ENCODE results near the gene ANKRD10.
"Not testable (repeated sequence)": the region's sequence is repeated elsewhere in the genome, so short reads cannot be mapped to it uniquely, and the experiment has no call there.

Gene ANKRD10

DNA sequence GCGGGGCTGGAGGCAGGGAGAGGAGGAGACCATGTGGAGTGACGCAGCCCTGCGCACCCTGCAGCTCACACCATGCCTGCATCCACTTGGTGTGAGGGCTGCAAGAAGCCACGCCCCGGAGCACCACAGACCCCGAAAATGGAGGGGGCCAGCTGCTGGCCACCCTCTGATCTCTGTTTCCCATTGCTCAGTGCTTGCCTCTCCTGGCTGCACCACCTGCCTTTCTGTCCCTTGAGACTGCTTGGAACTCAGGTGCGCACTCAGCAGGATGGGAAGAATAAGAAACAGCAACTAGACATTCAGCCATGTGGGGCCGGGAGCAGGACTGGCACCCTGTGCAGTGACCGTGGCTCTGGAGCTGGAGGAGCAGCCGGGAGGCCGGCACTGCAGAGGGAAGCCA lies 64.0 kb downstream of the ANKRD10 start:
- TF ChIP-seq, protein P1, sequence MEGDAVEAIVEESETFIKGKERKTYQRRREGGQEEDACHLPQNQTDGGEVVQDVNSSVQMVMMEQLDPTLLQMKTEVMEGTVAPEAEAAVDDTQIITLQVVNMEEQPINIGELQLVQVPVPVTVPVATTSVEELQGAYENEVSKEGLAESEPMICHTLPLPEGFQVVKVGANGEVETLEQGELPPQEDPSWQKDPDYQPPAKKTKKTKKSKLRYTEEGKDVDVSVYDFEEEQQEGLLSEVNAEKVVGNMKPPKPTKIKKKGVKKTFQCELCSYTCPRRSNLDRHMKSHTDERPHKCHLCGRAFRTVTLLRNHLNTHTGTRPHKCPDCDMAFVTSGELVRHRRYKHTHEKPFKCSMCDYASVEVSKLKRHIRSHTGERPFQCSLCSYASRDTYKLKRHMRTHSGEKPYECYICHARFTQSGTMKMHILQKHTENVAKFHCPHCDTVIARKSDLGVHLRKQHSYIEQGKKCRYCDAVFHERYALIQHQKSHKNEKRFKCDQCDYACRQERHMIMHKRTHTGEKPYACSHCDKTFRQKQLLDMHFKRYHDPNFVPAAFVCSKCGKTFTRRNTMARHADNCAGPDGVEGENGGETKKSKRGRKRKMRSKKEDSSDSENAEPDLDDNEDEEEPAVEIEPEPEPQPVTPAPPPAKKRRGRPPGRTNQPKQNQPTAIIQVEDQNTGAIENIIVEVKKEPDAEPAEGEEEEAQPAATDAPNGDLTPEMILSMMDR (IDR thresholded peaks at IDR 0.05; ENCODE audit: insufficient read depth, low read depth, low read length, missing control alignments) = no peak
- no peak for DNase-seq (ENCODE audit: low read depth)
- H3K4me3 ChIP-seq (ENCODE audit: low read depth, low read length) = no peak overlapping the region

DNA sequence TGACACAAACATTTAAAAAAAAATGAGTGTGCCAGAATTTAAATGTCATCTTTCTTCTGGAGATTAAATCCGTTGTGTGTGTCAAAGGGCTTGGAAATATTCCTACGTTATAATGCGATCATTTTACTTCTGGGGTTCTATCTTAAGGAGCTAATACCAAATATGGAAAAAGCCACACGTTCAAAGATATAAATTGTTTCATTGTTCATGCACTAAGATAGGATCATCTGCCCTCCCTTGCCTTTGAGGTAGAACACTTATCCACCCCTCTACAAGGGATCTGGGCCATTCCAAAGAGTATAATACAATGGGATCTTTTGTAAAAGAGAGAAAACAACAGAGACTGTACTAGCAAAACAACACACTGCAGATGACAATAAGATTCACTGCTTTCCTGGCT lies 64.9 kb downstream of the ANKRD10 start:
- no peak overlapping the region for H3K4me3 ChIP-seq (ENCODE audit: low read depth, low read length)
- TF ChIP-seq, protein P1 (IDR thresholded peaks at IDR 0.05; ENCODE audit: insufficient read depth, low read depth, low read length, missing control alignments) = no peak
- DNase-seq (ENCODE audit: low read depth) = no peak

DNA sequence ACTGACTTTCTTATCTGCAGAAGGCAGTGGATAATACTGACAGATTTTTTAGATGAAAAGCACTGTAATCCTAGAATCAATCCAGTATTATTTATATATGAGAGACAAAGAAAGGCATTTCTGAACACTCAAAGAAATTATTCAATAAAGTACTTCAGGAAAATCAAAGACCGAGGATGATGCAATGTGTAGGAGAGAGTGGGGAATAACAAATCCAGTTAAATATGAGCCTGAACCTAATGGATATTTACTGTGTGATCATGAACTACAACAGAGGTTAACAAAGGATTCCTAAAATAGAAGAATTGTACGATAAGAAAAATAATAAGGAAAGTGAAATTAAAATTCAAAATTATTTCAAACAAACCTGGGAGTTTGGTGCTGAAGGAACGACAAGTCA lies 69.3 kb downstream of the ANKRD10 start:
- TF ChIP-seq, protein P1 (IDR thresholded peaks at IDR 0.05; ENCODE audit: insufficient read depth, low read depth, low read length, missing control alignments) = no peak
- DNase-seq (ENCODE audit: low read depth) = no peak

DNA sequence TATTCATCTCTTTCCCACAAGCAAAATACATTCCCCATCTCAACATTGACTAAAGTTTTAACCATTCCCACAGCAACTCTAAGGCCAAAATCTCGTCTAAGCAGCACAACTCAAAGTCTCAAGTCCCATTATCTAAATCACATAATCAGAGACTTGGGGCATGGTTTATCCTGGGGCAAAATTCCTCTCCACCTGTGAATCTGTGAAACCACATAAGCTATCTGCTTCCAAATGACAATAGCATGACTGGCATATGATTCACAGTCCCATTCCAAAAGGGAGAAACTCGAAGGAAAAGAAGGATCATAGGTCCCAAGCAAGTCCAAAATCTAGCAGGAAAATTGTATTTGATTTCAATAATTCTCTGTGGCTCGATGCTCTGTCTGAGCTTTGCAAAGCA lies 73.0 kb downstream of the ANKRD10 start:
- DNase-seq (ENCODE audit: low read depth) = no peak
- no peak overlapping the region for H3K4me3 ChIP-seq (ENCODE audit: low read depth, low read length)
- TF ChIP-seq, protein P1 (IDR thresholded peaks at IDR 0.05; ENCODE audit: insufficient read depth, low read depth, low read length, missing control alignments) = no peak

More for the DNA sequence above, 69.3 kb downstream of the ANKRD10 start:
- no peak overlapping the region for H3K4me3 ChIP-seq (ENCODE audit: low read depth, low read length)

DNA sequence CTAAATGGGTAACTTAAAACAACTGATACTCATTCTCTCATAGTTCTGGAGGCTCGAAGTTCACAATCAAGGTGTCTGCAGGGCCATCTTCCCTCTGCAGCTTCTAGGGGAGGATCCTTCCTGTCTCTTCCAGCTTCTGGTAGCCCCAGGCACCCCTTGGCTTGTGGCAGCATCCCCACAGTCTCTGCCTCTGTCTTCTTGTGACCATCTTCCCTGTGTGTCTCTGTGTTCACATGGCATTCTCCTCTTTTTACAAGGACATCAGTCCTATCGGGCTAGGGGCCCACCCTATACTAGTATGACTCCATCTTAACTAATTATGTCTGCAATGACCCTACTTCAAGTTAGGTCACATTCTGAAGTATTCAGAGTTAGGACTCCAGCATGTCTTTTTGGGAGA lies 73.5 kb downstream of the ANKRD10 start:
- H3K4me3 ChIP-seq (ENCODE audit: low read depth, low read length) = no peak overlapping the region
- TF ChIP-seq, protein P1 (IDR thresholded peaks at IDR 0.05; ENCODE audit: insufficient read depth, low read depth, low read length, missing control alignments) = no peak
- DNase-seq (ENCODE audit: low read depth) = no peak

DNA sequence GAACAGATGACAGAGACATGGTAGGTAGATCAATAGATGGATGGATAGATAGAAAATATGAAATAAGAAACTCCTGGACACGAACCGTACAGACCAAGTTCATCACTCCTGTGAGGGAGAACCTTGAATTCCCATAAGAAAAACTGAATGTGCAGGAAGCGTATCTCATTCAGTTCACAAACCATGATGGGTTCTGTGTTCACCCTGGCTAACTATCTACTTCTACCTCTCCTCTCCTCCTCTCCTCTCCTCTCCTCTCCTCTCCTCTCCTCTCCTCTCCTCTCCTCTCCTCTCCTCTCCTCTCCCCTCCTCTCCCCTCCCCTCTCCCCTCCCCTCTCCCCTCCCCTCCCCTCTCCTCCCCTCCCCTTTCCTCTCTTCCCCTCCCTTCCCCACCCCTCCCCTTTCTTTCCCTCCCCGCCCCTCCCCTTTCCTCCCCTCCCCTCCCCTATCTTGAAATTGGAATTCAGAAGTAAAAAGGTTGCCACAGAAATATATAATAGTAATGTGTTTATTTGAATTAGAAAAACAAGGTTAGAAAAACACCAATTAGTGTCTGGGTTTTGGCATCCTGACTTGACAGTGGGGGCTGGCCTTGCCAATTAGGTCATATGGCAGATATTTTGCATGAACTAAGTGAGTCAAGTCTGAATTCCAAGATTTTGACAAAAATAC lies 75.9 kb downstream of the ANKRD10 start:
- TF ChIP-seq, protein P1 (IDR thresholded peaks at IDR 0.05; ENCODE audit: insufficient read depth, low read depth, low read length, missing control alignments) = no peak
- DNase-seq (ENCODE audit: low read depth) = no peak
- H3K4me3 ChIP-seq (ENCODE audit: low read depth, low read length) = no peak overlapping the region

DNA sequence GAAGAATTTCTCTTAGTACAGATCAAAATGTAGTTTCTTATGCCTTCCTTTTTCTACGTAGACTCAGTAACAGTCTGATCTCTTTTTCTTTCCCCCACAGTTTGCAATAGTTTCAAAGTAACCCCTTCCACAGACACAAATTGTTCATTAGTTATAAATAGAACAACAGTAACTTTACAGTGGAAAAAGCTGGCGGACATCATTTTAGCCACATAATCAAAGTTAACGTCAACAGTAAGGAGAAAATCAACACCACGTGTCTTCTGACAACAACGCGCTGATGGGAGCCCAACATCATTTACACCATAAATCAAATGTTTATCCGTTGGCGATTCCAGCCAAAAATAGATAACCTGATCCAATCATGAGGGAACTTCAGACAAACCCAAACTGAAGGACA lies 76.8 kb downstream of the ANKRD10 start:
- DNase-seq (ENCODE audit: low read depth) = no peak
- no peak overlapping the region for H3K4me3 ChIP-seq (ENCODE audit: low read depth, low read length)
- TF ChIP-seq, protein P1 (IDR thresholded peaks at IDR 0.05; ENCODE audit: insufficient read depth, low read depth, low read length, missing control alignments) = no peak

DNA sequence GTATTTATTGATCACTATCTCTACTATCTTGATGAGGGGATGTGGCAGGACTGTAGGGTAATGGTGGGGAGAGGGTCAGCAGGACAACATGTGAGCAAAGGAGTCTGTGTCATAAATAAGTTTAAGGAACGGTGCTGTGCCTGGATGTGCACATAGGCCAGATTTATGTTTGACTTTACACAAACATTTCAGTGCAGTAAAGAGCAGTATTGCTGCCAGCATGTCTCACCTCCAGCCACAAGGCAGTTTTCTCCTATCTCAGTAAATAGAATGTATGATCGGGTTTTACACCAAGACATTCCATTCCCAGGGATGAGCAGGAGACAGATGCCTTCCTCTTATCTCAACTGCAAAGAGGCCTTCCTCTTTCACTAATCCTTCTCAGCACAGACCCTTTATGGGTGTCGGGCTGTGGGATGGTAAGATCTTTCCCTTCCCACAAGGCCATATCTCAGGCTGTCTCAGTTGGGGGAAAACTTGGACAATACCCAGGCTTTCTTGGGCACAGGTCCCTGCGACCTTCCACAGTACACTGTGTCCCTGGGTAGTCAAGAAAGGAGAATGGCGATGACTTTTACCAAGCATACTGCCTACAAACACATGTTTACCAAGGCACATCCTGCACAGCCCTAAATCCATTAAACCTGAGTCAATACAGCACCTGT lies 77.3 kb downstream of the ANKRD10 start:
- H3K4me3 ChIP-seq (ENCODE audit: low read depth, low read length); DNase-seq (ENCODE audit: low read depth): not testable (repeated sequence)
